Testis (tissue), 3 donors: ENCODE measurements around the gene MPRIP. TPM values are rescaled to one million over a fixed set of nuclear protein-coding genes. Genes with fewer than 3 reads are reported as not detected.

ENCODE experiments used
- DNase-seq: peaks from one replicate; pipeline ENCODE4 v3.0.0-alpha.2; 2019
- H3K27ac ChIP-seq, 2 donors: fragments of 200-600 bp; sonication (generic); one replicate each; pipeline ENCODE4 v1.5.1; 2019
- H3K27me3 ChIP-seq: fragments of 200-600 bp; sonication (generic); one replicate; pipeline ENCODE4 v1.5.1; 2019
- H3K36me3 ChIP-seq: fragments of 200-600 bp; sonication (generic); one replicate; pipeline ENCODE4 v1.5.1; 2017; ENCODE audit warnings: low read depth; ENCODE audit errors: missing control alignments
- H3K4me1 ChIP-seq: fragments of 200-600 bp; sonication (generic); one replicate; pipeline ENCODE4 v1.5.1; 2019
- H3K4me3 ChIP-seq, 2 donors: fragments of 200-600 bp; sonication (generic); one replicate each; pipeline ENCODE4 v1.5.1; 2017 to 2019
- H3K9me3 ChIP-seq: fragments of 200-600 bp; sonication (generic); one replicate; pipeline ENCODE4 v1.5.1; 2017
- POLR2A ChIP-seq: fragments of 450-650 bp; IDR thresholded peaks from one replicate; pipeline ENCODE4 v1.6.1; 2017; ENCODE audit warnings: antibody characterized with exemption, mild to moderate bottlenecking, moderate library complexity
- whole genome bisulfite sequencing, 2 donors: methylation state at CpG; one replicate each; pipeline ENCODE4 v1.1.5; 2018; 5-methylcytosine and 5-hydroxymethylcytosine counted together
- intact Hi-C: fragments of 100-400 bp; cut with DNase I; formaldehyde crosslinking; loops from one replicate; pipeline ENCODE4 v1.15.1; 2023; ENCODE audit warnings: low total_unique reads
- polyA plus RNA-seq: library from polyadenylated mRNA; stranded (reverse); fragments of 350-450 nt; fragmentation: Illumina TruSeq; extraction: RNeasy Lipid Tissue Mini Kit (QIAGEN cat#74804); gene quantifications from one replicate; pipeline ENCODE4 v1.2.3, GENCODE V29; 2014; ENCODE audit warnings: low read depth, low replicate concordance; ENCODE audit not compliant: insufficient read depth
- total RNA-seq, 2 donors: library from RNA; depleted of rRNA; stranded (reverse); fragments of >200 nt; gene quantifications; one replicate each; pipeline ENCODE4 v1.2.3, GENCODE V29; 2016
- TF ChIP-seq, protein P1 (sequence below), 3 experiments: fragments of 450-650 bp in 2 of 3; fragments of 200-600 bp in 1 of 3; sonication (generic) in 1 of 3; IDR thresholded peaks; one replicate each; pipeline ENCODE4 v1.5.1; 2016 to 2019; ENCODE audit warnings: antibody characterized with exemption in 3 of 3, mild to moderate bottlenecking in 2 of 3, moderate library complexity in 1 of 3

Gene MPRIP
- total and polyA plus RNA-seq, 3 donors from 2014 or later = 191 to 337 (median 304) TPM

DNA sequence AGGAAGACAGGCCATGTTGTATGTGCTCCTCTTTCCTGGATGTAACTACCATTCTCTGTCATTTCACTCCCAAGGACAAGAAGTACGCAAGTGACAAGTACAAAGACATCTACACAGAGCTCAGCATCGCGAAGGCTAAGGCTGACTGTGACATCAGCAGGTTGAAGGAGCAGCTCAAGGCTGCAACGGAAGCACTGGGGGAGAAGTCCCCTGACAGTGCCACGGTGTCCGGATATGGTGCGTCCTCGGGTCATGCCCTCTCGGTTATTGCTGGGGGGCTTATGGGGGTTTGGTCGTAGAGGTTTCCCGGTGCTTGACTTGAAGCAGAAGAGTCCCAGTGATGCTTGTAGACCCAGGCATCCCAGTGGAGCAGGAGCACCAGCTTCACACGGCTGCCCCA, 134.9 kb downstream of the MPRIP start:
- no peak for DNase-seq
- Histone ChIP-seq H3K4me3 (no peak overlapping the region), H3K27ac (no peak overlapping the region), H3K9me3 (no peaks in the 10 kb centered on the region), H3K4me1 (peaks cover 6% of the 10 kb centered on the region), H3K36me3 (no peaks in the 10 kb centered on the region), H3K27me3 (no peaks in the 10 kb centered on the region)
- intact Hi-C loops = no loop called here
- TF ChIP-seq, protein P1, sequence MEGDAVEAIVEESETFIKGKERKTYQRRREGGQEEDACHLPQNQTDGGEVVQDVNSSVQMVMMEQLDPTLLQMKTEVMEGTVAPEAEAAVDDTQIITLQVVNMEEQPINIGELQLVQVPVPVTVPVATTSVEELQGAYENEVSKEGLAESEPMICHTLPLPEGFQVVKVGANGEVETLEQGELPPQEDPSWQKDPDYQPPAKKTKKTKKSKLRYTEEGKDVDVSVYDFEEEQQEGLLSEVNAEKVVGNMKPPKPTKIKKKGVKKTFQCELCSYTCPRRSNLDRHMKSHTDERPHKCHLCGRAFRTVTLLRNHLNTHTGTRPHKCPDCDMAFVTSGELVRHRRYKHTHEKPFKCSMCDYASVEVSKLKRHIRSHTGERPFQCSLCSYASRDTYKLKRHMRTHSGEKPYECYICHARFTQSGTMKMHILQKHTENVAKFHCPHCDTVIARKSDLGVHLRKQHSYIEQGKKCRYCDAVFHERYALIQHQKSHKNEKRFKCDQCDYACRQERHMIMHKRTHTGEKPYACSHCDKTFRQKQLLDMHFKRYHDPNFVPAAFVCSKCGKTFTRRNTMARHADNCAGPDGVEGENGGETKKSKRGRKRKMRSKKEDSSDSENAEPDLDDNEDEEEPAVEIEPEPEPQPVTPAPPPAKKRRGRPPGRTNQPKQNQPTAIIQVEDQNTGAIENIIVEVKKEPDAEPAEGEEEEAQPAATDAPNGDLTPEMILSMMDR (IDR thresholded peaks at IDR 0.05) = no peak
- no peak for TF ChIP-seq POLR2A
- WGBS, 2 donors = 95 to 97% methylated on average over 11 to 12 of the region's 12 CpGs

DNA sequence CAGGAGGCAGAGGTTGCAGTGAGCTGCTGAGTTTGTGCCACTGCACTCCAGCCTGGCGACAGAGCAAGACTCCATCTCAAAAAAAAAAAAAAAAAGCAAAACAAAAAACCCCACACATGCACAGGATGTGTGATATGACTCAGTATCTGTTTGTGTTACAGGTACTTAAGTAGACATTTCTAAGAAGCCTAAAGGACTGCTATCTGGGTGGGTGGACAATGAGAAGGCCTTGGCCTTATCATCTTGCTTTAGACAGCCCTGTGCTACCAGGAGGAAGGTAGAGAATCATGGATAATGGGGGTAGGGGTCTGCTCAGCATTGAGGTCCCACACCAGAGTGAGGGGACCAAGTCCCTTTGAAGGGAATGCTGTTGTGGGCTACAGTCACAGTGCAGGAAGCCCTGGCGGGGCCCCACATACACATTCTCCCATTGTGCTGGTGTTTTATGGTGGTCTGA, 137.1 kb downstream of the MPRIP start:
- peaks cover 7% of the 10 kb centered on the region for H3K4me1 ChIP-seq
- no peaks in the 10 kb centered on the region for H3K9me3 ChIP-seq
- no peak for TF ChIP-seq POLR2A
- TF ChIP-seq, protein P1 (IDR thresholded peaks at IDR 0.05) = no peak
- no peak overlapping the region for H3K27ac ChIP-seq
- H3K27me3 ChIP-seq = no peaks in the 10 kb centered on the region
- H3K4me3 ChIP-seq = no peak overlapping the region
- intact Hi-C loops = no loop called here
- no peak for DNase-seq
- 91 to 97% methylated on average over 2 of the region's 2 CpGs for WGBS, 2 donors
- no peaks in the 10 kb centered on the region for H3K36me3 ChIP-seq

DNA sequence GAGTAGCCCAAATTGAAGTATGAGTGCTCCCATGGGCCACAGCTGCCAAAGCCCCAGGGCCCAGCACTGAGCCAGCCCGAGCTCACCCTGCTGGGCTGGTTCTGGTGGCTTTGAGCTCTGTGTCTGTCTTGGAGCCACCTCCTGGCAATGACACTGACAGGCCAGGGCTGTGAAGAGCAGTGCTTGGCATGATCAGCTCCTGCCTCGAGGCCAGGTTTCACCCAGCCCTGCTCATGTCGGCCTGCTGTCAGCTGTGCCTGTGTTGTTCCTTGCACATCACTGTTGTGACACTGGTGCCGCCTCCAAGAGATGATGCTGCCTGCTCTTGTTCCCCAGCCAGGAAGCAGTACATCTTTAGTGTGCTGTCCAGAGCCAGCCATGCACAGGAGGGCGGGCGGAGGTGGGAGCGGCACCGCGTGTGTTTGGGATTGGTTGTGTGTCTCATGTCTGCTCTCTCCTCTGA, 137.9 kb downstream of the MPRIP start:
- Histone ChIP-seq H3K4me1 (peaks cover 7% of the 10 kb centered on the region), H3K4me3 (no peak overlapping the region), H3K27me3 (no peaks in the 10 kb centered on the region), H3K9me3 (no peaks in the 10 kb centered on the region), H3K27ac (no peak overlapping the region), H3K36me3 (no peaks in the 10 kb centered on the region)
- intact Hi-C loops = no loop called here
- TF ChIP-seq, protein P1 (IDR thresholded peaks at IDR 0.05) = no peak
- TF ChIP-seq POLR2A = no peak
- no peak for DNase-seq
- WGBS, 2 donors = 82 to 94% methylated on average over 5 to 9 of the region's 9 CpGs

DNA sequence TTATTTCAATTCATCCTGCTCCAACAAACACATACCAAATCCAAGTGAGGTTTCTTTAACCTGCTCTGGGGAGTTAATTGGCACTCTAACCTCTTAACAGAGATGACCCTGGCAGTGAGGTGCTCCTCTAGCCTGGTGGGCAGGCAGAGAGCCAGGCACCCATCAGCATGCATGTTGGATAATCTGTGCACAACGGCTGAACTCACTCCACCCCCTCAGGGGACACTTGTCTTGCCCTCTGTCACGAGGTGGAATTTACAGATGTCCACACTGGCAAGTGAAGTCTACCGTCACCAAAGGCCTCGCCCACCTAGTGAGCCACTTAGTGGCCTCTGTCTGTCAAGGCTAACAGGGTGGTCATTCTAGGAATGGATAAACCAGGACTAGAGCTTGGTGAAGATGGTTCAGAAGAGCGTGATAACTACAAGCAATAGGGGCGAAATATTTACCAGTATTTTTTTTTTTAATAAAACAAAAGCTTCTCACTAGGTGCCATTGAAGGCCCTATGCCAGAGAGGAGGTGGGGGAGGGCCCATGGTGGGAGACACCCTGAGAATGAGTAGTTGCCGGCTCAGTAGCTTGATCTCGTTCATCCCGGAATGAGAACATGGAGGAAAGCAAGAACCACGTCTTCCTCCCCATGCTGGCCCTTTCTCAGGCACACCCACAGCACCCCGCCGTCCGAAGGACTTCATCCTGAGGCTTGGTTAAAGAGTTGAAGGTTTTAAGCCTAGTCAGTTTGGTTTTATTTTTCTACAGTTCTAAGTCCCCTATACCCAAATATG, 138.7 kb downstream of the MPRIP start:
- intact Hi-C loops = no loop called here
- Histone ChIP-seq H3K4me3 (no peak overlapping the region), H3K27ac (no peak overlapping the region), H3K36me3 (no peaks in the 10 kb centered on the region), H3K4me1 (peaks cover 7% of the 10 kb centered on the region), H3K27me3 (no peaks in the 10 kb centered on the region), H3K9me3 (no peaks in the 10 kb centered on the region)
- TF ChIP-seq, protein P1 (IDR thresholded peaks at IDR 0.05) = no peak
- no peak for TF ChIP-seq POLR2A
- DNase-seq = no peak
- WGBS, 2 donors = 70 to 74% methylated on average over 13 of the region's 13 CpGs
